ENCODE results near the gene LIM2. TPM values are rescaled to one million over a fixed set of nuclear protein-coding genes. Genes with fewer than 3 reads are reported as not detected.
"Not testable (repeated sequence)": the region's sequence is repeated elsewhere in the genome, so short reads cannot be mapped to it uniquely, and the experiment has no call there.

Gene LIM2
- total and polyA plus RNA-seq, 9 of the 15 experiments (the other 6 are each of a cell fraction or from before 2014, with no cell fraction given), result 0.07 to 0.45 (median 0.18) TPM; not detected in 4

- H3K27me3 ChIP-seq (ENCODE audit: control insufficient read depth in 2 of 2, insufficient read depth in 2 of 2, low read length in 2 of 2); H2AFZ ChIP-seq (ENCODE audit: low read depth, low read length); DNase-seq (ENCODE audit: extremely low read depth in 1 of 4, low spot score in 3 of 4); H3K9me3 ChIP-seq (replicated peaks; ENCODE audit: control insufficient read depth, insufficient read depth, low read depth, low read length); H3K4me3 ChIP-seq; H3K27ac ChIP-seq (ENCODE audit: extremely low read depth, low read depth, low read length); ATAC-seq; H3K79me2 ChIP-seq (ENCODE audit: control insufficient read depth, insufficient read depth, low read length); FAIRE-seq; H4K20me1 ChIP-seq (replicated peaks; ENCODE audit: control insufficient read depth, insufficient read depth, low read length); H3K9me1 ChIP-seq (ENCODE audit: control insufficient read depth, insufficient read depth, low read length); H3K9ac ChIP-seq (ENCODE audit: insufficient read depth in 1 of 2, low read depth in 2 of 2, low read length in 2 of 2); BruUV-seq (replicated peaks); H3K36me3 ChIP-seq (ENCODE audit: control insufficient read depth, insufficient read depth, low read length); H3K4me2 ChIP-seq (ENCODE audit: insufficient read depth, low read length): not testable (repeated sequence)
- ChIA-PET POLR2A (interaction anchor here (0.9 to 1.1 kb wide), 2 partner anchors 27 to 237 kb away, joined by 5 read pairs; no protein-coding TSS in a partner anchor), CTCF (ENCODE audit: low intra/inter-chr PET ratio) (interaction anchor here (2.1 kb wide), 1 partner anchor 241 kb away, joined by 20 read pairs; no protein-coding TSS in a partner anchor)
- H3K4me1 ChIP-seq (replicated peaks in 1 of 2; ENCODE audit: control insufficient read depth in 2 of 2, insufficient read depth in 2 of 2, low read length in 2 of 2), result peaks cover 9 to 32% of the 10 kb centered on the region in 2 experiments
- intact Hi-C loops (cut with micrococcal nuclease), result loop anchor here (10.0 kb wide), 1 partner anchor 364 kb away; no protein-coding TSS in a partner anchor
- in situ Hi-C loops (cut with MboI), result loop anchor here (5.0 to 10.0 kb wide), 2 partner anchors 237 to 364 kb away; no protein-coding TSS in a partner anchor
- 62% methylated on average over 9 of the region's 11 CpGs for WGBS (ENCODE audit: insufficient coverage, low coverage, missing lambda C conversion rate)
Observed at GRCh38 chr19:51420511-51420910, 32.7 kb upstream of the LIM2 start.

- no peak overlapping the region for H3K4me2 ChIP-seq (ENCODE audit: insufficient read depth, low read length)
- in situ Hi-C loops (cut with MboI), result no loop called here
- no peaks in the 10 kb centered on the region for H3K27me3 ChIP-seq (ENCODE audit: control insufficient read depth in 2 of 2, insufficient read depth in 2 of 2, low read length in 2 of 2)
- FAIRE-seq, result no peak
- H3K9ac ChIP-seq (ENCODE audit: insufficient read depth in 1 of 2, low read depth in 2 of 2, low read length in 2 of 2), result no peak overlapping the region
- H3K27ac ChIP-seq (ENCODE audit: extremely low read depth, low read depth, low read length), result no peak overlapping the region
- H3K36me3 ChIP-seq (ENCODE audit: control insufficient read depth, insufficient read depth, low read length), result no peaks in the 10 kb centered on the region
- TF ChIP-seq POLR2A (conservative IDR thresholded peaks at IDR 0.05), result no peak
- TF ChIP-seq HDAC1 (IDR thresholded peaks at IDR 0.05), result no peak
- no peak for TF ChIP-seq ZNF311 (CRISPR knock-in tag; IDR thresholded peaks at IDR 0.05)
- TF ChIP-seq NR2C2 (CRISPR knock-in tag; IDR thresholded peaks at IDR 0.05), result no peak
- no peak for TF ChIP-seq NR2C2 (tag; IDR thresholded peaks at IDR 0.05)
- no peak for TF ChIP-seq ZBTB34 (CRISPR knock-in tag; IDR thresholded peaks at IDR 0.05)
- no peak for TF ChIP-seq PHF20 (IDR thresholded peaks at IDR 0.05; ENCODE audit: partially characterized antibody)
- TF ChIP-seq RBM39 (optimal IDR thresholded peaks at IDR 0.05; ENCODE audit: low read depth, low read length), result no peak
- TF ChIP-seq FOXJ3 (CRISPR knock-in tag; IDR thresholded peaks at IDR 0.05), result no peak
- no peak for TF ChIP-seq EZH2 (IDR thresholded peaks at IDR 0.05; ENCODE audit: borderline replicate concordance, low read depth, low read length)
- DNase-seq (ENCODE audit: extremely low read depth in 1 of 4, low spot score in 3 of 4), result no peak
- intact Hi-C loops (cut with micrococcal nuclease), result no loop called here
- no TSS peak for BruUV-seq (replicated peaks)
- H4K20me1 ChIP-seq (replicated peaks; ENCODE audit: control insufficient read depth, insufficient read depth, low read length), result no peaks in the 10 kb centered on the region
- POLR2A ChIA-PET, result interaction anchor here (0.8 to 1.9 kb wide), 3 partner anchors 11 to 238 kb away, joined by 3 to 6 read pairs (median 5); no protein-coding TSS in a partner anchor
- no peak overlapping the region for H2AFZ ChIP-seq (ENCODE audit: low read depth, low read length)
- no peak for ATAC-seq
- no peaks in the 10 kb centered on the region for H3K9me3 ChIP-seq (replicated peaks; ENCODE audit: control insufficient read depth, insufficient read depth, low read depth, low read length)
- no peaks in the 10 kb centered on the region for H3K9me1 ChIP-seq (ENCODE audit: control insufficient read depth, insufficient read depth, low read length)
- no peak overlapping the region for H3K4me3 ChIP-seq
- CTCF ChIA-PET (ENCODE audit: low intra/inter-chr PET ratio), result no interaction called here
- WGBS (ENCODE audit: insufficient coverage, low coverage, missing lambda C conversion rate), result 53% methylated on average over 2 of the region's 2 CpGs
- H3K79me2 ChIP-seq (ENCODE audit: control insufficient read depth, insufficient read depth, low read length), result no peaks in the 10 kb centered on the region
- H3K4me1 ChIP-seq (replicated peaks in 1 of 2; ENCODE audit: control insufficient read depth in 2 of 2, insufficient read depth in 2 of 2, low read length in 2 of 2), result peaks cover 9 to 36% of the 10 kb centered on the region in 2 experiments
Observed at GRCh38 chr19:51418707-51419106, 30.9 kb upstream of the LIM2 start.
